SIG-M5 (cell line): Measurements from ENCODE around the gene TMX2.
"Not testable (repeated sequence)": the region's sequence is repeated elsewhere in the genome, so short reads cannot be mapped to it uniquely, and the experiment has no call there.

Experiments
- DNase-seq: peaks from one replicate; lab custom pipeline; 2025; lab: John Stamatoyannopoulos, UW

The TMX2 gene

GRCh38 chr11:57712256-57713150 lies at the start of gene TMX2:
TSS of gene TMX2 (plus strand) at chr11:57712593. CDS start at chr11:57712619, 26 bp downstream.
- DNase-seq = peak; percentile 100

- DNase-seq = no peak
These were observed 49.5 kb upstream of the TMX2 start for GRCh38 chr11:57662893-57663292.

GRCh38 chr11:57663975-57664374 lies 48.4 kb upstream of the TMX2 start:
- DNase-seq = no peak

GRCh38 chr11:57667117-57667735 lies 45.2 kb upstream of the TMX2 start:
- DNase-seq = peak; percentile 83

GRCh38 chr11:57667736-57668433 lies 44.5 kb upstream of the TMX2 start, which contains the start of gene ZDHHC5:
TSS of gene ZDHHC5 (plus strand) at chr11:57668114. CDS start at chr11:57673091, 4,977 bp downstream.
- peak; percentile 87 for DNase-seq

GRCh38 chr11:57668434-57668782 lies 44.0 kb upstream of the TMX2 start:
- no peak for DNase-seq

- DNase-seq = no peak
These were observed 38.1 kb upstream of the TMX2 start for GRCh38 chr11:57674251-57674650.

GRCh38 chr11:57675176-57675941 lies 37.0 kb upstream of the TMX2 start:
- DNase-seq = no peak

GRCh38 chr11:57679396-57679795 lies 33.0 kb upstream of the TMX2 start:
- no peak for DNase-seq

GRCh38 chr11:57680552-57680874 lies 31.9 kb upstream of the TMX2 start:
- DNase-seq = no peak

GRCh38 chr11:57681168-57681567 lies 31.2 kb upstream of the TMX2 start:
- DNase-seq = no peak

- DNase-seq = not testable (repeated sequence)
These were observed 21.9 kb upstream of the TMX2 start for GRCh38 chr11:57690474-57690873.

GRCh38 chr11:57698843-57699365 lies 13.5 kb upstream of the TMX2 start:
- DNase-seq = no peak

GRCh38 chr11:57699813-57700212 lies 12.6 kb upstream of the TMX2 start:
- DNase-seq = no peak

GRCh38 chr11:57700425-57700824 lies 12.0 kb upstream of the TMX2 start:
- no peak for DNase-seq

- DNase-seq = no peak
These were observed 9.1 kb upstream of the TMX2 start for GRCh38 chr11:57703341-57703740.

- no peak for DNase-seq
These were observed 7.5 kb upstream of the TMX2 start for GRCh38 chr11:57704932-57705331.

- DNase-seq = not testable (repeated sequence)
These were observed 7.0 kb upstream of the TMX2 start for GRCh38 chr11:57705432-57705831.

- no peak for DNase-seq
These were observed 2.5 kb upstream of the TMX2 start for GRCh38 chr11:57709802-57710367.

- peak; percentile 25 for DNase-seq
These were observed 758 bp upstream of the TMX2 start, which contains the start of gene MED19 for GRCh38 chr11:57711414-57712255. TSS of gene MED19 (minus strand) at chr11:57712215. CDS start at chr11:57712179, 36 bp downstream.
